Endothelial cell (in vitro differentiated cells): ENCODE data around the gene C16orf92. TPM values are rescaled to one million over a fixed set of nuclear protein-coding genes. Genes with fewer than 3 reads are reported as not detected.

Experiments used
- DNase-seq: peaks from one replicate; pipeline ENCODE4 v3.0.0; 2021; ENCODE audit warnings: low spot score
- H3K27ac Mint-ChIP-seq: one replicate; pipeline ENCODE4 v1.8.0; 2021; ENCODE audit warnings: mixed read lengths, inconsistent platforms; ENCODE audit not compliant: unreplicated experiment
- H3K27me3 Mint-ChIP-seq: one replicate; pipeline ENCODE4 v1.8.0; 2021; ENCODE audit warnings: mild to moderate bottlenecking, moderate library complexity, mixed read lengths, inconsistent platforms; ENCODE audit not compliant: unreplicated experiment
- H3K36me3 Mint-ChIP-seq: one replicate; pipeline ENCODE4 v1.8.0; 2021; ENCODE audit warnings: mild to moderate bottlenecking, low read depth, mixed read lengths, inconsistent platforms; ENCODE audit not compliant: unreplicated experiment
- H3K4me1 Mint-ChIP-seq: one replicate; pipeline ENCODE4 v1.8.0; 2021; ENCODE audit warnings: mild to moderate bottlenecking, mixed read lengths, inconsistent platforms; ENCODE audit not compliant: unreplicated experiment
- H3K4me3 Mint-ChIP-seq: one replicate; pipeline ENCODE4 v1.8.0; 2021; ENCODE audit warnings: mild to moderate bottlenecking, mixed read lengths, inconsistent platforms; ENCODE audit not compliant: unreplicated experiment
- H3K9me3 Mint-ChIP-seq: one replicate; pipeline ENCODE4 v1.8.0; 2021; ENCODE audit warnings: mixed read lengths, inconsistent platforms; ENCODE audit not compliant: unreplicated experiment
- total RNA-seq: library from RNA; stranded (reverse); fragmentation: NEBNext Ultra II Directional; extraction: Animal tissue kit (Norgen Biotek cat#: 25700); gene quantifications from one replicate; pipeline ENCODE4 v1.2.1, GENCODE V29; 2021; ENCODE audit not compliant: unreplicated experiment
- TF ChIP-seq, protein P1 (sequence below): fragments of 200-600 bp; sonication (generic); IDR thresholded peaks from one replicate; pipeline ENCODE4 v1.5.0; 2021; ENCODE audit warnings: antibody characterized with exemption; ENCODE audit not compliant: unreplicated experiment

Gene C16orf92
- total RNA-seq, 1 donor from 2014 or later: not detected

DNA sequence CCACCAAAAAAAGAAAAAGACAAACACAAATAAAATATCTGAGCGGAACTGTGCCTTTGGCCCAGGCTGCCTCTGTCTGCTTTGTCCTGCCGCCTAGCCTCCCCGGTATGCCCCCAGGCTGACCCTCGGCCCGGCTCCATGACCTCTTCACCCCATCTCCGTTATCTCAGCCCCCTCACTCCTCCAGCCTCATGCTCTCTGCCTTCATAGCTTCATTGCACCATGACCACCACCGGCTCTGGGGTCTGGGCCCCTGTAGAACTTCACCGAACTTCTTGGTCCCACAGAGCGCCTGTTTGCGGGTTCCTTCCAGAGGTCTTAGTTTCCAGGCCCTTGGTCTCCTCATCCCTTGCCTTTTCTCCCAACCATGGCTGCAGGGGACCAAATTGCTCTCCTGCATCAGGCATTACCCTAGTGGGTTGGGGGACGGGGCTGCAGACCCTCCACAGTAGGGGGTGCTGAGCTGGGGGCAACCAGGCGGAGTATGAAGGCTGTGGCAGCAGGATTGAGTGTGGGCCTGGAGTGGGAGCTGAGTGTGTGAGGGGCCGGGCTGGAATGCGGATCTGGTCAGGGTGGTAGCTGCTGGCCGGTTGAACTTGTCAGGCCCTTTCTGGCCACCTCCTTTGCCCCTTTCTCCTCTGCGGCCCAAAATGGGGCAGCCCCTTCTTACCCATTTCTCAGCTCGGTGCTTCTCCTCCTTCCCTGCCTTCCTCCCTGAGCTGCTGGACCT, 34.5 kb upstream of the C16orf92 start:
- TF ChIP-seq, protein P1, sequence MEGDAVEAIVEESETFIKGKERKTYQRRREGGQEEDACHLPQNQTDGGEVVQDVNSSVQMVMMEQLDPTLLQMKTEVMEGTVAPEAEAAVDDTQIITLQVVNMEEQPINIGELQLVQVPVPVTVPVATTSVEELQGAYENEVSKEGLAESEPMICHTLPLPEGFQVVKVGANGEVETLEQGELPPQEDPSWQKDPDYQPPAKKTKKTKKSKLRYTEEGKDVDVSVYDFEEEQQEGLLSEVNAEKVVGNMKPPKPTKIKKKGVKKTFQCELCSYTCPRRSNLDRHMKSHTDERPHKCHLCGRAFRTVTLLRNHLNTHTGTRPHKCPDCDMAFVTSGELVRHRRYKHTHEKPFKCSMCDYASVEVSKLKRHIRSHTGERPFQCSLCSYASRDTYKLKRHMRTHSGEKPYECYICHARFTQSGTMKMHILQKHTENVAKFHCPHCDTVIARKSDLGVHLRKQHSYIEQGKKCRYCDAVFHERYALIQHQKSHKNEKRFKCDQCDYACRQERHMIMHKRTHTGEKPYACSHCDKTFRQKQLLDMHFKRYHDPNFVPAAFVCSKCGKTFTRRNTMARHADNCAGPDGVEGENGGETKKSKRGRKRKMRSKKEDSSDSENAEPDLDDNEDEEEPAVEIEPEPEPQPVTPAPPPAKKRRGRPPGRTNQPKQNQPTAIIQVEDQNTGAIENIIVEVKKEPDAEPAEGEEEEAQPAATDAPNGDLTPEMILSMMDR: no peak
- H3K27me3 Mint-ChIP-seq: peaks cover 29% of the 10 kb centered on the region
- H3K27ac Mint-ChIP-seq: peak overlapping the region; percentile 84
- H3K4me1 Mint-ChIP-seq: peaks cover 47% of the 10 kb centered on the region
- peaks cover 66% of the 10 kb centered on the region for H3K36me3 Mint-ChIP-seq
- DNase-seq: no peak
- no peaks in the 10 kb centered on the region for H3K9me3 Mint-ChIP-seq
- H3K4me3 Mint-ChIP-seq: peak overlapping the region; percentile 57

DNA sequence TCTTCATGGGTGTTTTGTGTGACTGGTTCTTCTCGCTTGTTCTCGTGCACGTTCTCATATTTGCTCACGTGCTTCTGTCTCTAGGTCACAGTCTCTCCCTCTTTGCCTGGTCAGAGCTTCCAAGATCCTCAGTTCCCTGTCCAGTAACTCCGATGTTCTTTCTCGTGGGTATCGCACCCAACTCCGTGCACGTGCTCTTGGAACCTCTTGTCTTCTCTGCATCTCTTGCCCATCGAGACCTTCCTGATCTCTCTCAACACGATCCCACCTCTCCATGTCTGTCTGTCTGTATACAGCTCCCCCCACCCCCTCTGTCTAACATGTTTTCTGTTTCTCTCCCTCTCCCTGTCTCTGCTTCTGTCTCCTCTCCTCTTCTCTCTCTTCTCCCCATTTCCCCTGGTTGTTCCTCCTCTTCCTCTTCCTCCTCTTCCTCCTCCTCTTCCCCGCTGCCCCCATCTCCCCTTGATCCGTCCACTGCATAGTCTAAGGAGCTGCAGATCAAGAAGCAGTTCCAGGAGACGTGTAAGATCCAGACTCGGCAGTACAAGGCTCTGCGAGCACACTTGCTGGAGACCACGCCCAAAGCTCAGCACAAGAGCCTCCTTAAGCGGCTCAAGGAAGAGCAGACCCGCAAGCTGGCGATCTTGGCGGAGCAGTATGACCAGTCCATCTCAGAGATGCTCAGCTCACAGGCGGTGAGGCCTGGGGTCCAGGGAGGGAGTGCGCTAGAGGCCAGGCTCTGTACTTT, 33.7 kb upstream of the C16orf92 start:
- no peak for DNase-seq
- Mint-ChIP-seq H3K4me3 (peak overlapping the region; percentile 59), H3K9me3 (no peaks in the 10 kb centered on the region), H3K27me3 (peaks cover 30% of the 10 kb centered on the region), H3K4me1 (peaks cover 51% of the 10 kb centered on the region), H3K27ac (peak overlapping the region; percentile 84), H3K36me3 (peaks cover 66% of the 10 kb centered on the region)
- TF ChIP-seq, protein P1: no peak

DNA sequence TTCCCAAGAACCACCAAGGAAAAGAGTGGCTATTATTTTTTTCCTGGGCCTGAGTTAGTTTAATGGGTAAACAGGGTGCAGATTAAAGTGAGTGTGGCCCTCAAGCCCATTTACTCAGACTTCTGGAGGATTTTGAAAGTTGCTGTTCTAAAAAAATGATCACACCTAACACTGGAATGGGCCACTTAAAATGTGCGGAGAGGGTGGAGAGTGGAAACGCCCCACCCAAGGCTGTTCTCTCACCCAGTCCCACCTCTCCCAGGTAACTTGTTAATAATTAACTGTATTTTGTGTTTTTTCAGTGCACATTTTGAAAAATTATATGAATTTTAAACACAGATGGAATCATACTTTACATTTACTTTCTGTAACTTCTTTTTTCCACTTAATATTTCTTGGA, 33.0 kb upstream of the C16orf92 start:
- Mint-ChIP-seq H3K9me3 (no peaks in the 10 kb centered on the region), H3K4me3 (peak overlapping the region; percentile 59), H3K27me3 (peaks cover 32% of the 10 kb centered on the region), H3K4me1 (peaks cover 55% of the 10 kb centered on the region), H3K36me3 (peaks cover 63% of the 10 kb centered on the region), H3K27ac (peak overlapping the region; percentile 14)
- DNase-seq: no peak
- TF ChIP-seq, protein P1: no peak

DNA sequence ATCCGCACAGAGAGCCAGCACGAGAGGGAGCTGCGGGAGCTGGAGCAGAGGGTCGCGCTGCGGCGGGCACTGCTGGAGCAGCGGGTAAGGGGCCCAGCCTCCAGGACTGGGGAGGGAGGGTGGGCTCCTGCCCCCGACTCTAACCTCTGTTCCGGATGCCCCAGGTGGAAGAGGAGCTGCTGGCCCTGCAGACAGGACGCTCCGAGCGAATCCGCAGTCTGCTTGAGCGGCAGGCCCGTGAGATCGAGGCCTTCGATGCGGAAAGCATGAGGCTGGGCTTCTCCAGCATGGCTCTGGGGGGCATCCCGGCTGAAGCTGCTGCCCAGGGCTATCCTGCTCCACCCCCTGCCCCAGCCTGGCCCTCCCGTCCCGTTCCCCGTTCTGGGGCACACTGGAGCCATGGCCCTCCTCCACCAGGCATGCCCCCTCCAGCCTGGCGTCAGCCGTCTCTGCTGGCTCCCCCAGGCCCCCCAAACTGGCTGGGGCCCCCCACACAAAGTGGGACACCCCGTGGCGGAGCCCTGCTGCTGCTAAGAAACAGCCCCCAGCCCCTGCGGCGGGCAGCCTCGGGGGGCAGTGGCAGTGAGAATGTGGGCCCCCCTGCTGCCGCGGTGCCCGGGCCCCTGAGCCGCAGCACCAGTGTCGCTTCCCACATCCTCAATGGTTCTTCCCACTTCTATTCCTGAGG, 32.0 kb upstream of the C16orf92 start:
- H3K27me3 Mint-ChIP-seq: peaks cover 27% of the 10 kb centered on the region
- H3K36me3 Mint-ChIP-seq: peaks cover 57% of the 10 kb centered on the region
- H3K4me3 Mint-ChIP-seq: peak overlapping the region; percentile 22
- TF ChIP-seq, protein P1: no peak
- H3K9me3 Mint-ChIP-seq: no peaks in the 10 kb centered on the region
- DNase-seq: no peak
- peaks cover 51% of the 10 kb centered on the region for H3K4me1 Mint-ChIP-seq
- H3K27ac Mint-ChIP-seq: peak overlapping the region; percentile 14
